Measurements from ENCODE around the gene TPRA1.

The TPRA1 gene

GRCh38 chr3:127525373-127525772 is 65.2 kb downstream of the TPRA1 start:
- ATAC-seq (no peak), DNase-seq (no peak)
- H3K27me3 Mint-ChIP-seq = peaks cover 49% of the 10 kb centered on the region
- H3K4me1 Mint-ChIP-seq = no peaks in the 10 kb centered on the region
- no peak overlapping the region for H3K4me3 Mint-ChIP-seq
- no peak overlapping the region for H3K27ac Mint-ChIP-seq
- peaks cover 0 to 10% of the 10 kb centered on the region in 2 donors for H3K9me3 Mint-ChIP-seq

- H3K27me3 Mint-ChIP-seq = peaks cover 49% of the 10 kb centered on the region
Observed at GRCh38 chr3:127524296-127524896, 66.1 kb downstream of the TPRA1 start.

More at GRCh38 chr3:127524296-127524896, 66.1 kb downstream of the TPRA1 start:
- Mint-ChIP-seq H3K27ac (no peak overlapping the region), H3K9me3 (peaks cover 0 to 10% of the 10 kb centered on the region in 2 donors), H3K4me1 (no peaks in the 10 kb centered on the region), H3K4me3 (no peak overlapping the region)
- no peak for ATAC-seq
- no peak for DNase-seq
